Effector CD4-positive, alpha-beta T cell (primary cell): ENCODE data around the gene NOL9.

Source experiments
- DNase-seq: peaks from one replicate; pipeline ENCODE4 v3.0.0-alpha.2; 2020

NOL9 gene

GRCh38 chr1:6519491-6519934 lies 34.8 kb downstream of the NOL9 start:
- no peak for DNase-seq

DNA sequence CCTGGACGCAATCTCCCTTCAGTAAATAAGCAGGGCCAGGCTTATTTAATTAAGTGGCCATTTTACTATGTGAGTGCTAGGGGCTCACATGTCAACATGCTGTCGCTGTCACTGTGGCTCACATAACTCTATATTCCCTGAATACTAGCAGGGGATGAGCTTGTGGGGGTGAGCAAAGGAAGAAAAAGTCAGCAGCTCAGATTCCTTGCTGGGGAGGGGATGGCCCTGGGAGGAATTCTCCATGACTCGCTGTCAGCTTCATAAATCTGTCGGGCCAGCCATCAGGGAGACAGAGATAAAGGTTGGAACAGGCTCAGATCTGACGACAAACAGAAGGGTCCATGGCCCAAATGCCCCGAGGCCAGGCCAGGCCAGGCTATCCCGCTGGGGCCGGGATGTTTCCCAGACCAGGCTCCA lies 36.9 kb downstream of the NOL9 start:
- DNase-seq: no peak

DNA sequence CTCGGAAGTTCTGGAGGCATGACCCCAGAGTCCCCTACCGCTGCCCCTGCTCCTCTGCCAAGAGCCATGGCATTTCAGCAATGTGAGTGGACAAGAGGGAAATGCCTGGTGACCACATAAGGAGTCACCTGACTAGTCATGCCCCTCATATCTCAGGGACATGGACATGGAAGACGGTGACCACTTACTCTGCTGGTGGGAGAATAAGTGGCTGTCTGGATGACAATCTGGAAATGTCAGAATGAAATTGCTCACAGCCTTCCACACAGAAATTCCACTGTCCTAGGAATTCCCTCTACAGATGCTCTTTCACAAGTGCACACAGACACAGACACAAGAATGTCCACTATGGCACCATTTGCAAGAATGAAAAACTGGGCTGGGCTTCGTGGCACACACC lies 38.5 kb downstream of the NOL9 start:
- DNase-seq: no peak

- DNase-seq: no peak
Measured at GRCh38 chr1:6513320-6513801, 41.0 kb downstream of the NOL9 start.

GRCh38 chr1:6512908-6513280 lies 41.4 kb downstream of the NOL9 start:
- no peak for DNase-seq

DNA sequence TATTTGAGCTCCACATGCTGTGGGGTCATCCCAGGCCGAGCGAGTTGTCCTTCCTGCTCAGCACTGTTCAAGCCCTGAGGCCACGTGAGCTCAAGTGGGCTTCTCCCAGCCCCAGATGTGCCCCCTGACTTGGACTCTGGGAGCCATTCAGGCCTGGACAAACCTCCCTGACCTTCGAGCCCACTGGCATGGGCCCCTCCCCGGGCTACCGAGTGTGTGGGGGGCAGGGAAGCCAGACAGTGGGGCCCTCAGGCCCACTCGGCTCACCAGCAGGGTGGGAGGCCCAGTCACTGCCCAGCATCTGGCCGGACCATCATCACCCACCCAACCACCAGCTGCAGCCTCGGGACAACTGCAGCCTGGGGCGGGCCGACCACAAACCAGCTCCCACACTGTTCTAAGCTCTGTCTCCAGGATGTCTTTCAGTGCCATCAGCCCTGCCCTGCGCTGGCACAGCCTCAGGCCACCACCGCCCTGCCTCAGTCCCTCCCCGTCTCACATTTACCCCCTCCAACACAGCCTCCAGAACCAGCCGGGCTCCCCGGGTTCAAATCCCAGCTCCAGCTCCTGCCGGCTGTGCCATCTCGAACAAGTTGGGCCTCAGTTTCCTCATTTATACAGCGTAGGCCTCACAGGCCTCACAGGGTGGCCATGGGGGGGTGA lies 41.9 kb downstream of the NOL9 start:
- DNase-seq: no peak

DNA sequence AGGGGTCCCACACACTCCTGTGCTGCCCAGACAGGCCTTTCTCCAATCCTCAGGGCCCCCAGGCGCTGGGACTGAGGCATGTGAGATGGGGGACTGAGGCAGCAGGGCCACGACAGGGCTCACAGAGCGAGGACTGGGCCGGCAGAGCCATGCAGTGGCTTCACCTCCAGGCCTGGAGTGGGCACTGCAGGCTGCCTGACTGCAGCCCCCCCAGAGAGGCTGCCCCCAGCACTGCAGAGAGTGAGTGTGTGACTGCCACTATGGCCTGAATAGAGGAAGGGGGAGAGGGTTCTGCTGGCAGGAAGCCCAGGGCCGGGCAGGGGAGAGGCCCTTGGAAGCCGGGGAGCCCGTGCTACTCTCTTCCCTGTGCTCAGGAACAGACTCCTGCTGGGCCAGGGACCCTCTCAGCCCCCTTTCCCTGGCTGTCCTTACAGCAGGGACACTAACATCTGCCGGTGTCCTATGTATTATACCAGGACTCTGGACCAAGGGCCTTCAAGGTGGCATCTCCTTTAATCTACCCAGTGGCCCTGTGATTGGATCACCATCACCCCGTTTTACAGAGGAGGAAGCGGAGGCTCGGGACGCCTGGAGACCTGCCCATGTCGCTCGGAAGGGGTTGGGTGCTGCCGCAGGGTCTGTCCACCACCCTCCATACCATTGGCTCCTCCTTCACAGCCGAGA lies 42.6 kb downstream of the NOL9 start:
- DNase-seq: no peak

DNA sequence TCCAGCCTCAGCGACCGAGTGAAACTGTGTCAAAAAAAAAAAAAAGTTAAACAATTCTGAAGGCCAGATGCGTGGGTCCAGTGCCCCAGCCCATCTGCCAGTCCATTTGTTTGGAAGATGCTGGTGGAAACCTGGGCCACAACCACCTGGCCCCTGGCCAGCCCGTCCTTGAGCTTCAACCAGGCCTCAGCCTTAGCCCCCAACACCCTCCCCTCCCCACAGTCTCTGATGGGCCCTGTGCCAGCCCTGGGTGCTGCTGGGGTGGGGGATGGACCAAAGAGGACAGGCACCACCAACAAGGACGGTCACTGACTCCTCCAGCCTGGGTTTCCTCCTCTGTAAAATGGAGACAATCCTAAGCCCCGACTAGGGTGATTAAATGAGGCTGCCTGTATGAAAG lies 43.3 kb downstream of the NOL9 start:
- DNase-seq: no peak

- DNase-seq: no peak
Measured at GRCh38 chr1:6510493-6510892, 43.8 kb downstream of the NOL9 start.

DNA sequence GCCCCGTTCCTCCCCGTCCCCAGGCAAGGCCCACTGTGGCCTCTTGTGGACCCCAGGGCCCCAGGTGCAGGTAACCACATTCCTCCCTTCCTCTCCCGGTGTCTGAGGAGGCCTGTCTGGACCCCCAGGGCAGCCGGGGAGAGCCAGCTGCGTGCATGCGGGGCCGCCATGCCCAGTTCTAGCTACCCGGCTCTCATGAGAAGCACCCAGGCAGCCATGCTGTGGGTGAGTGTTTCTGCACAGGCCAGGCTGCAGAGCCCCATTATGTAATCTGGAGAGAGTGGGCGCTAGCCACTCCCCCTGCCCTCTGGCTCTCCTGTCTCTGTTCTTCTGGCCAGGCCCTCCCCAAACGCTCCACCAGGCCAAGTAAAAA lies 44.4 kb downstream of the NOL9 start:
- no peak for DNase-seq

DNA sequence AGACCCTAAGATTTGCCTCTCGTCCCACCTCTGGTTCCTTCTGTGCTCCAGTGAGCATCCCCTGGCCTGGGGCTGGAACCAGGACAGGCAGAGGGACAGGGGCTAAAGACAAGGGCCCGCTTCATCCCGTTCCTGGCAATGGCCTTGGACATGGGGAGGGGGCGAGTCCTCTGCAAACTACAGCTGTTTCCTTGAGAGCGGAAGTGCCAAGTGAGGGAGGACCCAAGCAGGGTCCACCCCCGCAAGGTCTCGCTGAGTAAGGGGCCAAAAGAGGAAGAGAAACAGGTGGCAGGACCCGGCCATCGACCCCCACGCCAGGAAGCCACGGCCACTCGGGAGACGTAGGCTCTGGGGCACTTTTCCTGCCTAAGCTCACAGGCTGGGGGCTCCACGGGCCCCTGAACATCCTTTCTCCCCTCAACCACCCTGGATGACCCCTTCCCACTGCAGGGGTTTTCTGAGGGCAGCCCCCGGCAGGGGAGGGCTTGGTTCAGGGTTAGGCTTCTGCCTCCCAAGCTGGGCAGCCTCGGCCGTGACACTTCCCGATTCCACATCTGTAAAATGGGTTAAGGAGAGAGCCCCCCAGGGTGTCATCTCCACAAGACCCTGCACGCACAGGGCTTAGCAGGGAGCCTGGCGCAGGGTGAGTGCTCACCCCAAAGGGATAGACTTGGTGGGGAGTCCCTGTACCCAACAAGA lies 44.9 kb downstream of the NOL9 start:
- no peak for DNase-seq

- DNase-seq: no peak
Measured at GRCh38 chr1:6508816-6509189, 45.5 kb downstream of the NOL9 start.

DNA sequence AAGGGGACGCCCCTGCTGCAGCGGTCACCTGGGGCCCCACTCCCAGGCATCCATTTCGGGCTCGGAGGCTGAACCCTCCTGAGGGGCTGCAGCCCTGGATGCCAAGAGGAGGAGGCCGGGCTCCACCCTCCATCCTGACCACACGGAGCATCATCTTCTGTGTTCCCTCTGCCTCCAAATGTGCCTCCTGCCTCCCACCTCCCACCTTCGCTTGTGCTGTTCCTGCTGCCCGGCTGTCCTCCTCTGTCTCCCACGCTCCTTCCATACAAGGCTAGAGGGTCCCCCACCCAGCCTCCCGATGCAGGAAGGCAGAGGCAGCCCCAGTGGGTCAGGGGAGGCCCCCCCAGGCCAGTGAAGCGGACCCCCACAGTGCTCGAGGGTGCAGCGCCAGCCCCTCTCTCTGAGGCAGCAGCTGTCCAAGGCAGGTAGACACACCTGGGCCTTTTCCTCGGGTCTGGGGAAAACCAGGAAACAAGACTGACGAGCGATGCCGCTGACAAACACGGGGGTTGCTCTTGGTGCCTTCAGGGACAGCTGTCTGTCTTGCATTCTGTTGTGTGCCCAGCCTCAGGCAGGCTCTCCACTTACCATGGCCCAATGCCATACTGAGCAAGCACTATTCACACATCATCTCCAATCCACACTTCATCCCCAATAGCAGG lies 46.0 kb downstream of the NOL9 start:
- no peak for DNase-seq

GRCh38 chr1:6507461-6507911 lies 46.8 kb downstream of the NOL9 start:
- DNase-seq: no peak

GRCh38 chr1:6507037-6507428 lies 47.3 kb downstream of the NOL9 start:
- no peak for DNase-seq

GRCh38 chr1:6506210-6507036 lies 47.9 kb downstream of the NOL9 start:
- no peak for DNase-seq

GRCh38 chr1:6505367-6506209 lies 48.7 kb downstream of the NOL9 start:
- DNase-seq: no peak

- no peak for DNase-seq
Measured at GRCh38 chr1:6504887-6505286, 49.4 kb downstream of the NOL9 start.

DNA sequence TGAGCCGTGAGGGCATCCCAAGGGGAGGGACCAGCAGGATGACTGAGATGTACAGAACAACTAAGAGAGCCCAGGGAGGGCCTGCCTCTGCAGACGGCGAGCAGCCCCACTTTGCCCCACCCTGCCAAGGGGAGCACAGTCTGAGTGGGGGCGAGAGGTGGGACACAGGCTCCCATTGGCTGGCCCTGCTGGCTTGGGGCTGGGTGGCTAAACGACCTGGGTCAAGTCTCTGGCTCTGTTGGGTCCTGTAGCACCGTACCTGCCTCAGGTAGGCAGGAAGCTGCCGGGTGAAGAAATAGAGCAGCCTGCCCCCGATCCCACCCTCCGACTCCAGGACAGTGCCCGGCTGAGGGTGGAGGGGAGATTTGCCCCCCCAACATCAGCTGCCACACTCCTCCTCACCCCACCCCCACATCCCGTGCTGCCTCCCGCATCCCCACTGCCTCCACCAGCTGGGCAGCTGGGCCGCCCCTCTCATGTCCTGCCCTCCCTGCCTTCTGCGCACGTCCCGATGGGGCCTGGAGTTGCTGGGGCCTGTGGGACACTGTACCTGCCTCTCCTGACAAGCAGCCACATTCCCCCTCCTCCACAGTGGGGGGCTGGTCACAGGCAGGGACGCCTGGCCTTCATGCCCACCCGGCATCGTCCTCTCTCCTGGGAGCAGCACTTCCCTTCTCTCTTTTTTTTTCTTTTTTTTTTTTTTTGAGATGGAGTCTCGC lies 50.3 kb downstream of the NOL9 start:
- DNase-seq: no peak

DNA sequence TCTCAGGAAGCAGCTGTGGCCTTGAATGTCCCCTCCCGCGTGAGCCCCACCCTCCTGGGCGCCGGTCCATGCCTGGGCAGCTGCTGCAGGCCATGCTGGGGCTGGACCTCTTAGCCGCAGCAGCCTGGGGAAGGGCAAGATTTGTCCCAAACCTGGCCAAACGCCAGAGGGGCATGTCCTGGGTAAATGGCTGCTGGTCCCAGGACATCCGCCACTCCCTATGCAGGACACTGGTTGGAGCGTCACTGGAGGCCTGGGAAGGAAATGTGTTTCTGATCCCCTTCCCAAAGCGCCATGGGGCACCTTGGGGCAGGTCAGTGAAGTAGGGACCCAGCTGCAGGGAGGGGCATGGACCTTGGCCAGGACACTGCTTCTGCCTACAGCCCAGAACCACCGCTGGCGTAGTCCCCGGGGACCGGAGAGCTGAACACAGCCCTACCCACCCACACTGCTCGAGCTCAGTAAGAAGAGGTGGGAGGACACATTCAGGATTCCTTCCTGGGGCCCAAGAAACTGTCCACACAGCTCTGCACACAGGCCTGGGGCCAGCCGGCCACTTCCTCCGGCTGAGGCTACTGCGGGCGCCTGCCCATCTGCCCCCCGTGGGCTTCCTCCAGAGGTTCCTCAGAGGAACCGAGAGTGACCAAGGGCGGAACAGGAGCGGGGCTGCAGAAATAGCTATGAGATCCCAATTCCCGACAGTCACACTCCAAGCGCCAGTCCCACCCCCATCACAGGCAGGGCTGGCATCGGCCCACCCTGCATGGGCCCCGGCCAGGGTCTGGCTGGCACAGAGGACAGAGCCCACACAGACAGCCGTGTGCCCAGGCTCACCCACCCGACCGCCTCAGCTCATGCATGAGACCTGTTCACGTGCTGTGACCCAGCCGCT lies 52.1 kb downstream of the NOL9 start:
- no peak for DNase-seq
